ENCODE results near the gene NDUFB4.
A peak's percentile ranks its signal among the peaks of the same experiment; 100 is the strongest.

Gene NDUFB4

GRCh38 chr3:120587332-120587975 lies 8.7 kb upstream of the NDUFB4 start:
- no peak for TF ChIP-seq CTCF (IDR thresholded peaks at IDR 0.05; ENCODE audit: borderline replicate concordance, insufficient read depth, low read depth, low read length)

DNA sequence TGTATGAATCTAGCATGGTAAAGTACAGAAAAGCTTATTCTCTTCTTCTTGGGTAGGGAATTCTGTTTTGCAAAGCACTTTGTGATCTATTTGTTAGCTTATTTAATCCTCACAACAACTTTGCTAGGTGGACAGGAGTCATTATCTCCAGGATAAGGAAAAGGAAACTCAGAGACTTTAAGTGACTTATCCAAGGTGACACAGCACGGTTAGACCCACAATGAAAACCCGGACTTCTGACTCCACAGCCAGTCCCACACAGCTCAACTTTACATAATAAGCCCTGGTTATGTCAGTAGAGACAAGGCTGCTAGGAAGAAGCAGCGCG lies 384 bp upstream of the NDUFB4 start:
- peak overlapping the region; percentile 65 for H3K4me3 ChIP-seq (ENCODE audit: low read depth, low read length)
- TF ChIP-seq CTCF (IDR thresholded peaks at IDR 0.05; ENCODE audit: borderline replicate concordance, insufficient read depth, low read depth, low read length) = no peak

More at GRCh38 chr3:120587332-120587975, 8.7 kb upstream of the NDUFB4 start:
- no peak overlapping the region for H3K4me3 ChIP-seq (ENCODE audit: low read depth, low read length)

DNA sequence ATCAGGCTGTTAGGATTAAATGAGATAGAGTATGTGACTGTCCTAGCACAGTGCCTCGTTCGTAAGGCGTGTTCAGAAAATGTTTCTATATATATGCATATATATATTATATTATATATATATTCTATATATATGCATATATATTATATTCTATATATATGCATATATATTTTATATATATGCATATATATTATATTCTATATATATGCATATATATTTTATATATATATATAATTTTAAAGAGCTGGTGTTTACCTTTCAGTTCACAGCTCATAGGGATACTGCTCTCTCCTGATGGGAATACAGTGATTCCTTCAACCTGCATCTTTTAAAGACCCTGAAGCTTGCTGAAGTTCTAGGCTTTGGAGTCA lies 702 bp downstream of the NDUFB4 start:
- TF ChIP-seq CTCF (IDR thresholded peaks at IDR 0.05; ENCODE audit: borderline replicate concordance, insufficient read depth, low read depth, low read length) = no peak
- peak overlapping the region; percentile 65 for H3K4me3 ChIP-seq (ENCODE audit: low read depth, low read length)

DNA sequence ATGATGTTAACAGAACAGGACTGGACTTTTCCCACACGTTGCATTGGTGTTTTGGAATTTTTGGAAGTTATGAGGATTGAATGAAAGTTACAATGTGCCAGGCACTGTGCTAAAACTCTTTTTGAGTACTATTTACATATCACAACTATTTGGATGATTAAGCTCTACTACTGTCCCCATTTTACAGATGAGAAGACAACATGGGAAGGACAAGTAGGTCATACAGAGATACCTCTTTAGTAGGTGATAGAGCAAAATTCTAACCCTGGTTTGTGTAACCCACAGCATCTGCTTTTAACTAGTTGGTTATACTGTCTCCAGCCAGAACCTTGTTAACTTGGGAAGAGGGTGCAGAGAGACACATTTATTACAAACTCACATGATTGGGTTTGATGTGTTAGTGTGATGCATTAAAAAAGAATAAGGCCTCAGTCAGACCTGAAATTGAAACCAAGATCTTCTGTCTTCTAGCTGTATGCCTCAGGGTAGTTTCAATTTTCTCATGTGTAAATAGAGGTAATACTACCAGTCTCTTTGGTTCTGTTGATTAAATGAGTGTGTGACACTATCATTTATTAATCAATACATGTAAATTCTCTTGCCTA lies 1.4 kb downstream of the NDUFB4 start:
- TF ChIP-seq CTCF (IDR thresholded peaks at IDR 0.05; ENCODE audit: borderline replicate concordance, insufficient read depth, low read depth, low read length) = no peak
- peak overlapping the region; percentile 43 for H3K4me3 ChIP-seq (ENCODE audit: low read depth, low read length)

DNA sequence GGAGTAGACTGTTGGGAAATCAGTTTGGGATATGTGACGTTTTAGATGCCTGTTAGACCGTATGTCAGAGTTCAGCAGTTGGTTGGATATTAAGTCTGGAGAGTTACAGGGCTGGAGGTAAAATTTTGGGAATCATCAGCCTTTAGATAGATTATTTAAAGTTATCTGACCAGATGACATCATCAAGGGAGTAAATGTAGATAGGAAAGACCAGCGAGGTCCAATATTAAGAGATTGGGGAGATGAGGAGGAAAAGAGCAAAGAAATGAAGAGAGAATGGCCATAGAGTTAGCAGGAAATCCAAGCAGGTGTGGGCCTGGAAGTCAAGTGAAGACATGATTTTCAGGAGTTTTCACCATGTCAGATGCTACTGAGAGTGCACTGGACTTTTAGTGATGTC lies 3.1 kb downstream of the NDUFB4 start:
- no peak overlapping the region for H3K4me3 ChIP-seq (ENCODE audit: low read depth, low read length)
- TF ChIP-seq CTCF (IDR thresholded peaks at IDR 0.05; ENCODE audit: borderline replicate concordance, insufficient read depth, low read depth, low read length) = no peak

- no peak overlapping the region for H3K4me3 ChIP-seq (ENCODE audit: low read depth, low read length)
- no peak for TF ChIP-seq CTCF (IDR thresholded peaks at IDR 0.05; ENCODE audit: borderline replicate concordance, insufficient read depth, low read depth, low read length)
These were observed 5.4 kb downstream of the NDUFB4 start for GRCh38 chr3:120601554-120601953.

DNA sequence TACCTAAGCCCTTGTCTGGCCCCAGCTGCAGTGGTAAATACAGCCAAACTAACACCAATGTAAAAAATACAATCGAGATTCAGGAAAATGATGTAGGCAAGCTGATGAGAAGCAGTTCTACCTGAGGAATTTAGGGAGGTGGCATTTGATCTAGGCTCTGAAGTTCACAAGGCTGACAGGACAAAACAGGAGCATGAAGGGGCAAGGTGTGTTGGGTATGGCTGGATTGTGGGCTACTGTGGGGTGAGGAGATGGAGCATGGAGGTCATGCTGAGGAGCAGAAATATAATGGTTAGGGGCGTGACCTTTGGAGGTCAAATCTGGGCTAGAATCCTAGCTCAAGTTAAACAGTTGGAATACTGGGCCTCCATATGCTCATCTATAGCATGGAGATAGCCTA lies 6.5 kb downstream of the NDUFB4 start:
- H3K4me3 ChIP-seq (ENCODE audit: low read depth, low read length) = no peak overlapping the region
- TF ChIP-seq CTCF (IDR thresholded peaks at IDR 0.05; ENCODE audit: borderline replicate concordance, insufficient read depth, low read depth, low read length) = no peak
